HG03103 (cell line): ENCODE measurements around the gene PARS2.

Source experiments
- ATAC-seq: cut with Tn5 transposase; IDR thresholded peaks from one replicate; pipeline ENCODE4 v1.9.1; 2021; ENCODE audit warnings: low read depth; ENCODE audit not compliant: unreplicated experiment

PARS2 gene

GRCh38 chr1:54742282-54742681 is 22.0 kb downstream of the PARS2 start:
- no peak for ATAC-seq

GRCh38 chr1:54741531-54741930 is 22.8 kb downstream of the PARS2 start:
- ATAC-seq: no peak

GRCh38 chr1:54738244-54738643 is 26.1 kb downstream of the PARS2 start:
- no peak for ATAC-seq

- ATAC-seq: no peak
These were observed 27.6 kb downstream of the PARS2 start for GRCh38 chr1:54736685-54737084.

DNA sequence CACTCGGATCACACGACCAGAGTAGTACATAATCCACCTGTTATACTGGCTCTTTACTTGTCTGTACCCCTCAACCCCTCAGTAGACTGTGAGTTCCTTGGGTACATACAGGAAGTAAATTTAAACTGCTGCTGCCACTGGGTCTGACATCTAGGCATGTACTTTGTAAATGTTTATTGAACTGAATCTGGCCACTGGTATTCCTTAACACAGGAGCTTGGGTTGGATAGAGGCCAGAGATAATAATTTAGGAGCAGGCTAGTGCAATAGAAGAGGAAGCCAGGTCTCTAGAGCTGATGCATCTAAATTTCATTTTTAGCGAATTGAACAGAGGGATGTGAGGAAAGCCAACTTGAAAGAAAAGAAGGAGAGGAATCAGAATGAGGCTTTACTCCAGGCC is 36.3 kb downstream of the PARS2 start:
- ATAC-seq: no peak

GRCh38 chr1:54724771-54725170 is 39.6 kb downstream of the PARS2 start:
- ATAC-seq: no peak

DNA sequence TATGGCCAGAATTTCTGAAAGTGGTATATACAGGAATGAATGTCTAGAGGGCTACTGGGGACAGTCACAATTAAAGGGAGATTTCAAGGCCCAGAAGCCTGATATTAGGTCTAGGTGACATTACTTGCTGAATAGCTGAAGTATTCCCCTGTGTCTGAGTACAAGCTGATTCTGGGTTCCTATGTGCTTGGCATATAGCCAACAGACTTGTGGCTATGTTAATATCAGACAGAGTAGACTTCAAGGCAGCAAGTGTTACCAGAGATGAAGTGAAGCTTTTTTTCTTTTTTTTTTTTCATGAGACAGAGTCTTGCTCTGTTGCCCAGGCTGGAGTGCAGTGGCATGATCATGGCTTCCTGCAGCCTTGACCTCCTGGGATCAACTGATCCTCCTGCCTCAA is 40.3 kb downstream of the PARS2 start:
- no peak for ATAC-seq

DNA sequence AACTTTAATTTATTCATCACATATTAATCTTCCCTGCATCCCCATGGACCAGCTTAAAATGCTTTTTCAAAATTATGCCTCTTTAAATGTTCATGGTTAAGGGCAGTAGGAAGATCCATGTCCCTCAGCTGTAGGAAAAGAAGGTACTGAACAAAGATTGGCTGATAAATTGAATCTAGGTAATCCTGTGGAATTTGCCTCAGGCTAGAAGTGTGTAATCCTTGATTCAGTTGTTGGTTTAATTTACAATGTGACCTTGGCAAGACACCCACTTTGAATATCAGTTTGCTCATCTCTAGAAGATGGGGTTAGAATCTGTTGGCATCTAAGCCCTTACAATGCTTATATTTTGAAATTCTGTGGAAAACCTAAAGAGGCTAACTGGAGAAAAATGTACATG is 42.6 kb downstream of the PARS2 start:
- ATAC-seq: no peak

- ATAC-seq: no peak
These were observed 47.9 kb downstream of the PARS2 start for GRCh38 chr1:54716299-54717047.

GRCh38 chr1:54715493-54716298 is 48.6 kb downstream of the PARS2 start, which contains the start of gene TTC4:
TSS of gene TTC4 (plus strand) at chr1:54715861. CDS start at chr1:54715909, 48 bp downstream.
- peak; percentile 90 for ATAC-seq

- no peak for ATAC-seq
These were observed 49.3 kb downstream of the PARS2 start for GRCh38 chr1:54714881-54715492.

DNA sequence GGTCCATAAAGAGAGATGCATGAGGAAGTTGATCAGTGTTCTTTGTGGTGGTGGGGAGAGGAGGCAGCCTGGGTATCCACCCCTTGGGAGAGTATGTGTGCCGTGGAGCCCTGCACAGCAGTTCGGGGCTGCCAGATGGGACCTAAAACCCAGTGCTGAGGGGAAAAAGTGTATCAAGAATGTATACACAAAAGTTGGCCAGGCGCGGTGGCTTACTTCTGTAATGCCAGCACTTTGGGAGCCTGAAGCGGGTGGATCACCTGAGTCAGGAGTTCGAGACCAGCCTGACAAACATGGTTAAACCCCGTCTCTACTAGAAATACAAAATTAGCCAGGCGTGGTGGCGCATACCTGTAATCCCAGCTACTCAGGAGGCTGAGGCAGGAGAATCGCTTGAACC is 52.8 kb downstream of the PARS2 start:
- no peak for ATAC-seq

DNA sequence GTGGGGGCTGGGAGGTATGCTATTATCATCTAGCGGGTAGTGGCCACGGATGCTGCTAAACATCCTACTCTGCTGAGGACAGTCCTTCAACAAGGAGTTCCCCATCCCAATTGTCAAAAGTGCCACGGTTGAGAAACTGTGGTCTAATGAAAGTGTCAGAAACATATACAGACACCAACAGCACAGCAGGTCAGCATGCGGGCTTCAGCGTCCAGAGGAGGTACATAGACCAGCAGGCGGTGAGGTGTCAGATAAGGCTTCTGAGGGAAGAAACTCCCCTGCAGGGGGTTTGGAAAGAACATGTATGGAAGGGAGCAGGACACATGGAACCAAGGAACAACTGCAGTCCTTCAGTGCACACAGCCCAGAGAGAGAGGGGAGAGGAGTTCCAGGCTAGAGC is 53.5 kb downstream of the PARS2 start:
- ATAC-seq: no peak

GRCh38 chr1:54710434-54710833 is 53.9 kb downstream of the PARS2 start:
- no peak for ATAC-seq

DNA sequence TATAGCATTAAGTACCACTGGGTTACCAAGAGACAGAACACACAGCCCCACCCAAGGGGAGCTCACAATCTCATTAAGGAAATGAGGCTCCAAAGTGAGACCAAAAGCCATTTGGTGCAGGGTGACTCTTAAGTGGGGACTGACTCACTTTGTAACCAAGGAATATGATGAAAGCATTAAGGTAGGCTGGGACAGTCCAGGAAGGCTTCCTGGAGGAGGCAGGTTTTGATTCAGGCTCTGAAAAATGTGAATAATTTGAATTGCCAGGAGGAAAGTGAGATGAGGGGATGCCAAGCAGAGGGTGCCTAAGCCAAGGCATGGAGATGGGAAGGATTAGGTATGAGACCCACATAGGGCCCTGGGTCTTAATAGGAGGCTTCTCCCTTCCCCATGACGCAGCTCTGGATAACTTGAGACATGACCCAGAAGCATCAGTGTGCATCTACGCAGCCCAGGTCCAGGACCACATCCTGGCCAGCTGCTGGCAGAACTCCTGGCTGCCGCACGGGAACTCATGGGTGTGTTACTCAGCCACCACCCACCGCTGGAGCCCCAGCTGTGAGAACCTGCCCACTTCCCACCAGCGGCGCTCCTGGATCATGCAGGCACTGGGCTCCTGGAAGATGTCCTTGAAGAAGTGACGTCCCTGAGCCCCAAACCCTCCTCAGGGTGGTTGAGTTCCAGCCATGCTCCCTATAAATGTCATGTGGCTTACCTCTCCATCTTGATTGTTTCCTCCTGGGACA is 54.6 kb downstream of the PARS2 start:
- no peak for ATAC-seq

- no peak for ATAC-seq
These were observed 55.9 kb downstream of the PARS2 start for GRCh38 chr1:54708385-54708784.
